Measurements from ENCODE around the gene PRKG1.
"Not testable (repeated sequence)": the region's sequence is repeated elsewhere in the genome, so short reads cannot be mapped to it uniquely, and the experiment has no call there.

The PRKG1 gene

DNA sequence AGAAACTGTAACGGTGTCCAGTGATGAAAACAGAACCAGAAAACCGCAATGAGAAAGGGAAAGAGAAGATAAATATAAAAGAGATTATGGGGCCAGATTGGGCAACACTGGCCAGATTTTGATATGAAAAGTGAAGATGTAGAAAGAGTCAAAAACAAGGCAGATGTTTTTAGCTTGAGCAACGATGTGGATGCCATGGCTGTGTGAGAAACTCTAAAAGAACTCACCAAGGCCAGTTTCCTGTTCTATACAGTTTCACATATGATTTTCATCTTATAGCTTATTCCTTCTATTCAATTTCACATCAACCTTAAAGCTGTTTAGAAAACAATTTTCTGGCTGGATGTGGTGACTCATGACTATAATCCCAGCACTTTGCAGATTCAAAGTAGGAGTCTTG lies 588.8 kb downstream of the PRKG1 start:
- DNase-seq (ENCODE audit: low spot score): no peak

DNA sequence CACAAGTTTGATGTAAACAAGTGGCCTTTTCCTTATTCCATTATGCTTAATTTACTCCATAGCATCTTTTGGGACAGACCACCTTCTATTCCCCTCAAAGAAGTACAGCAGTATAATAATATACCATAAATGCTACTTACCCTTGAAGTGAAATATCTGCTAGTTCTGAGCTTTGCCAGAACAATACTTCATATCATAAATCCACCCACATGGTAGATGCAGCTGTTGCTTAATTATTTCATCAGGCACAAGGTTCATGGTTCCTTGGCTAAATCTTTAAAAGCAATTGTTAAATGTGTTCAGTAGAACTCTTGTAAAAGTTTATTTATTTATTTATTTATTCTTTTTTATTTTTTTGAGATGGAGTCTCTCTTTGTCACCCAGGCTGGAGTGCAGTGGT lies 592.2 kb downstream of the PRKG1 start:
- DNase-seq (ENCODE audit: low spot score): no peak

GRCh38 chr10:51667678-51668335 lies 593.5 kb downstream of the PRKG1 start:
- DNase-seq (ENCODE audit: low spot score): no peak

DNA sequence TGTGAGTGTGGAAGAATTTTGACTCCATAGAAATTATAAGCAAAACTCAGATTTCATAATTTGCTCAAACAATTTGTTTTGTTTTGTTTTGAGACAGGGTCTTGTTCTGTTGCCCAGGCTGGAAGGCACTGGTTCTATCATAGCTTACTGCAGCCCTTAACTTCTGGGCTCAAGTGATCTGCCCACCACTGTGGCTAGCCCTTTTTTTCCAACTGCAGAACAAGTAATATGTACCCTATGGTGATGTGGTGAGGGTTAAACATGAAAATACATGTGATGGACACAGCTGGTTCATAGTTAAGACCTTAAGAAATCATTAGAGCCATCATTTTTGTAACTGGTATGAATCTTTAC lies 594.0 kb downstream of the PRKG1 start:
- no peak for DNase-seq (ENCODE audit: low spot score)

- no peak for DNase-seq (ENCODE audit: low spot score)
These were observed 594.8 kb downstream of the PRKG1 start for GRCh38 chr10:51669041-51669440.

DNA sequence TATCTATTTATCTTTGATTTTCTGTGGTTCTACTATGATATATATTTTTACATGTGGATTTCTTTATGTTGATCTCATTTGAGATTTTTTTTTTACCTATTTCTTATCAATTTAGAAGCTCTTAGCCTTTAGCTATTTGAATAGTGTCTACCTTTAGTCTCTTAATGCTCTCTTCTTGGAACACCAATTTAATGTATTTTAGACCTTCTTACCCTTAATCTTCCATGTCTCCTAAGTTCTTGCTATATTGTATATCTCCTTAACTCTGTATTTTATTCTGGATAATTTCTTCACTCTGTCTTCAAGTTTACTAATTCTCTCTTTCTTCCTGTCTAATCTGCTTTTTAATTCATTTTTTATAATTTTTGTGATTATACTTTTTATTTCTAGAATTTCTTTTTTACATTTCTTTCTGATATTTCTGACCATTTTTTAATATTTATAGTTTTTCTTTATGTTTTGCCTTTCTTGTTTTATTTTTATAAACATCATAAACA lies 597.8 kb downstream of the PRKG1 start:
- DNase-seq (ENCODE audit: low spot score): no peak

GRCh38 chr10:51675088-51675487 lies 600.8 kb downstream of the PRKG1 start:
- no peak for DNase-seq (ENCODE audit: low spot score)

- no peak for DNase-seq (ENCODE audit: low spot score)
These were observed 605.6 kb downstream of the PRKG1 start for GRCh38 chr10:51679841-51680240.

DNA sequence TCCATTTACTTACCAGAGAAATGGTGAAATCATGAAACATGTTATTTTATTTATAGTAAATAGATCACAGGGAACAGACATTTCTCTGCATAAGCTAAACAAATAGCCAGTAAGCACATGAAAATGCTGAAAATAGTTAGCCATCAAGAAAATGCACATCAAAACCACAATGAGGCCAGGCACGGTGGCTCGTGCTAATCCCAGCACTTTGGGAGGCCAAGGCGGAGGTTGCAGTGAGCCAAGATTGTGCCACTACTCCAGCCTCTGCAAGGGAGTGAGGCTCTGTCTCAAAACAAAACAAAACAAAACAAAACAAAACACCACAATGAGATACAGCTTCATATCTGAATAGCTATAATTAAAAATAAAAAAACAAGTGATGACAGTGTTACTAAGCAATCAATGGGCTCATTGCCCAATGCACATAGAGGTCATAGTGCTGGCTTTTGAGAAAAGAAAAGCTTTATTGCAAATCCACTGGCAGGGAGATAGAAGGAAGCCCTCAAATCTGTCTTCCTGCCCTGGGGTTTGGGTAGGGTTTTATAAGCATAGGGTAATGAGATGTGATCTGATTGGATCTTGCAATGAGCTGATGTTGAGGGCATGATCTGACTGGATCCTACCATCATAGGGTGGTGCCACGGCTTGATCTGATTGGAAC lies 608.9 kb downstream of the PRKG1 start:
- DNase-seq (ENCODE audit: low spot score): no peak

GRCh38 chr10:51685768-51686167 lies 611.5 kb downstream of the PRKG1 start:
- no peak for DNase-seq (ENCODE audit: low spot score)

- DNase-seq (ENCODE audit: low spot score): no peak
These were observed 613.0 kb downstream of the PRKG1 start for GRCh38 chr10:51687296-51687695.

DNA sequence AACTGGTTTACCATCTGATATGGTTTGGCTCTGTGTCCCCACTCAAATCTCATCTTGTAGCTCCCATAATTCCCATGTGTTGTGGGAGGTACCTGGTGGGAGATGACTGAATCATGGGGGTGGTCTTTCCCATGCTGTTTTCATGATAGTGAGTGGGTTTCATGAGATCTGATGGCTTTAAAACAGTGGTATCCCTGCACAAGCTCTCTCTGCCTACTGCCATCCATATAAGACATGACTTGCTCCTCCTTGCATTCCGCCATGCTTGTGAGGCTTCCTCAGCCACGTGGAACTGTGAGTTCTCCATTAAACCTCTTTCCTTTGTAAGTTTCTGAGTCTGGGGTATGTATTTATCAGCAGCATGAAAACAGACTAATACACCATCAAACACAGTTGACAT lies 614.5 kb downstream of the PRKG1 start:
- DNase-seq (ENCODE audit: low spot score): not testable (repeated sequence)

GRCh38 chr10:51689536-51689935 lies 615.2 kb downstream of the PRKG1 start:
- no peak for DNase-seq (ENCODE audit: low spot score)

DNA sequence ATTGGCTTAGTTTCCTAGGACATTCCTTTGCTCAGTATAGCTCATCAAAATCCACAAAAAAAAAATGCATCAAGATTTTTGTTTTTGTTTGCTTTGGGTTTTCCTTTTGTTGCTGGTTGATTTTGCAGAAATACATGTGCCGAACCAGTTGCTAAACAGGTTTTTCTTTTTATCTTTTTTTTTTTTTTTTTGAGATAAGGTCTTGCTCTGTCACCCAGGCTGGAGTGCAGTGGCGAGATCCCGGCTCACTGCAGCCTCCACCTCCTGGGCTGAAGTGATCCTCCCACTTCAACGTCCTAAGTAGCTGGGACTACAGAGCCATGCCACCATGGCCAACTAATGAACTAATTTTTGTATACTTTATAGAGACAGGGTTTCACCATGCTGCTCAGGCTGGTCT lies 616.8 kb downstream of the PRKG1 start:
- no peak for DNase-seq (ENCODE audit: low spot score)

DNA sequence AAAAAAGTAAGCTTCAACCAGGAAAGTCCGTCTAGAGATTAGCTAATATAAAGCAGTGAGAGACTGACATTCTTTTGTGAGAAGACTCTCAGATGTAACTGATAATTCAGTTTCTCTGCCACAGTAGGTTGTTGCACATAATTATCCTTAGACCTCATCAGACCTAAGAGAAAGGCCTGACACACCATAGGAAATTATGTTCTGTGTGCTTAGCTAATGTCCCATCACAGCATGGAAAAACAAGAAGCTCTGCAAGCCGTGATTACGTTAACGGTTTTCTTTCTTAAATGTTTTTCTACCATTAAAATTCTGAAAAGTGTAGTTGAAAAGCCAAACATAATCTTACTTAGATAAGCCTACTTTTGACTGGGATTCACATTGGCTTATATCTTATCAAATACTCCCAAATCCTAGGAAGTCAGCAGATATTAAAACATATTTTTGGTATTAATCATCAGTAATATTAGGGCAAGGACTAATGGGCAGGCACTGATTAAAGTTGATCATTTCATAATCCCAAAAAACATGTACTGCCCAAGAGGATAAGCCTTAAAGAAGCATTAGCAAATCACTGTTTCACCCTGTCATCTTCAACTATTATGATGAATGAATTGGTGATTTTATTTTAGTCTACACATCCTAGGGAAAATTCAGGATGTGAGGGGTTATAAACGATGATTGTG lies 619.9 kb downstream of the PRKG1 start:
- no peak for DNase-seq (ENCODE audit: low spot score)

DNA sequence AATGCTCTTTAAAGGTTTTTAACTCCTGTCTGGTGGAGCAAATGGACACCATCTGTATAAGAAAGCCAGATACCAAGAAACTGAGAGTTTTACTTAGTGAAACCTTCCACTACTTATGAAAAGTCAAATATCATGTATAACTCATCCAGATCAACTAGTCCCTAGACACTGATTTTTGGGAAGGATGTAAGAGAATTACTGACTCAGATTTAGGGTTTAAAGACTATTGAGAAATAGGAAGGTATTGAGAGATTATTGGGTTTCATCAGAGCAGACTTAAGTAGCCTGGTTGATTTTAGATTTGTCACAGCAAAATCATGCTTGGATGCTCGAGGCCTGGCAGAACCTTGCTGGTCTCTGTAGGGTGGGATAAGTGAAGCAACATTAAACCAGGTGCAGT lies 622.0 kb downstream of the PRKG1 start:
- no peak for DNase-seq (ENCODE audit: low spot score)

DNA sequence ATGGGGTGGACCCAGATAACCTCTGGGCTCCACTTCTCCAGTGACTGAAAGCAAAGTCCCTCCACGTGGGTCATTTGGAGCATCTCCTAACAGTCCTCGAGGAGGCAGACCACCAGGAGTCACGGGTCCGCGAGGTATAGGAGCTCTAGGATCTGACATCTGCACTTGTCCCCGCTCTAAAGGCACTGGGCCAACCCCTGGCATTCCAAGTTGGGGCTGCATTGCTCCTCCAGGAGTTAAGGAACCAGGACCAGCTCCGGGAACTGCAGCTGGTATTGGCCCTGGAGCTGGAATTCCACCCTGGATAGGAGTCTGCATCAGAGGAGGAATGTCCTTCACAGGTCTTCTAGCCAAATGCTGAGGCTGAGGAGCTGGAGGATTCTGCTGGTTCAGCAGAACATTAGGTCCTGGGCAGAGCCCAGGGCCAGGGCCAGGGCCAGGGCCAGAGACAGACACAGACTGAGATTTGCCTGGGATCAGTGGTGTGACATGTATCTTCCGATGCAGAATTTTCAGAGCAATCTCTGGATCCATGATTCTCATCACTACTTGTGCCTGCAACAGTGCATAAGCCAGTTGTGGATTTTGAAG lies 624.3 kb downstream of the PRKG1 start:
- no peak for DNase-seq (ENCODE audit: low spot score)

- peak; percentile 11 for DNase-seq (ENCODE audit: low spot score)
These were observed 624.8 kb downstream of the PRKG1 start for GRCh38 chr10:51699145-51699474.

- DNase-seq (ENCODE audit: low spot score): peak; percentile 92
These were observed 625.4 kb downstream of the PRKG1 start, which contains the start of gene CSTF2T for GRCh38 chr10:51699475-51700227. Gene CSTF2T, minus strand, starts transcription at chr10:51699595. Its CDS starts 46 bp downstream, at chr10:51699549.

DNA sequence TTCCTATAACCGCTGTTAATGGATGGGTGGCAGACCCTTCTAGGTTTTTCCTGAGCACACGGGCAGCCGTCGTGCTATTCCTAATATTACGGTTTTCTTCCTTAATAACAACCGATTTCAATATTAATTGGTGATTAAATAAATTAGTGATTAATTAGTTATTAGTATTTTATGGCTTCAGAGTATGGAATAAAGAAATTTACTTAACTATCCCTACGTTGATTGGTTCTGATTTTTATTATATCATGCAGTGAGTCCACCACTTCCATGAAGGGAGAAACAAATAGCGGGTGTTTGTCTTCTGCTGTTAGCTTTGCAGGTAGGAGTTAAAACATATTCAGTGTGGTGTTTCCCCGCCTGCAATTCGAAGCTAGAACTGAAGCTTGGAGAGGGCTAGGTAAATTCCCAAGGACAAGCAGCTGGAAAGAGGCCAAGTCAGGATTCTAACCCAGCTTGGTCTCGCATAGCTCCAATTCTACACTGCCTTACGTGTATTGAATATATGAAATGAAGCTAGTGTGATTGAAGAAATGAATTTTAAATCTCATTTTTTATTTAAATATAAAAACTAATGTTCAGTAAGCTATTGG lies 626.0 kb downstream of the PRKG1 start:
- DNase-seq (ENCODE audit: low spot score): no peak

- no peak for DNase-seq (ENCODE audit: low spot score)
These were observed 631.5 kb downstream of the PRKG1 start for GRCh38 chr10:51705774-51706173.

- DNase-seq (ENCODE audit: low spot score): no peak
These were observed 631.9 kb downstream of the PRKG1 start for GRCh38 chr10:51706225-51706624.

Data from SW480 (cell line).